ENCODE results near the gene TEAD1.
"Not testable (repeated sequence)": the region's sequence is repeated elsewhere in the genome, so short reads cannot be mapped to it uniquely, and the experiment has no call there.

Gene TEAD1

DNA sequence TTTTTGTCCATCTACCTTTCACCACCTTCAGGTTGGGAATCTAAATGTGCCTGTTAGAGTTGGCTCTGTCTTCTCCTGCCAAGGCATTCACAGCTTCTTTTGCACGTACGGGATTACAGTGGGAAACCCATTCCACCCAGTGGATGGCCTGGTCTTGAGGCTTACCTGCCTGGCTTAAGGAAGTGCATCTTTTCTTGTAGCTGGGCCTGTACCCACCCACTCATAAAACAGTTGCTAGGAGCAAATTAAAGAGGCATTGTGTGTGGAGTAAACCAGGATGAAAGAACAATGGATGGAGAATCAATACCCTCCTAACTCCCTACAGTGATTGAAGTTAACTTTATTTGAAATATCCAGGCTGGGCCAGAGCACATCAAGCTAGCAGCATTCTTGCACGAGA lies 71.6 kb downstream of the TEAD1 start:
- FAIRE-seq = no peak

DNA sequence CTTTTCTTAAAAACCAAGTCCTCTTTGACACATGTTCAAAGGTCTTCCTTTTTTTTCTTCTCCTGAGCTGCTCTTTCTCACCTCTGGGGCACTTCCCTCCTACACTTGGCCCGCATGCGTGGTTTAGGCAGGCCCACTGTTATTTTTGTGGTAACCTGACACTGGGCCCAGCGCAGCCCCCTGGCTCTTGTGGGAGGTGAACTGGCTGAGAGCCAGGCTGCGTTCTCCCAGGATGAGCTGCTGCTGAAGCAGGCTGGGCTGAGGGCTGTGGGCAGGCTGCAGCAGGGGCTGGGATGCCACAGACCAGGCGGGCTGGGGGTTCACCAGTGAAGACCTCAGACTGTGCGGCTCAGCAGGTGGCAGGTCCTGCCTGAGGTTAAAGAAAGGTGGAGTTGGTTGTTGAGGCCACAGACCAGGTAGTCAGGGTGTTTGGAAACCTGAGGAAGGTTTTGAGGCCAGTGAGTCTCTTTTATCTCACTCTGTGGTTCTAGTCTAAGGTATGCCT lies 72.4 kb downstream of the TEAD1 start:
- FAIRE-seq = no peak

DNA sequence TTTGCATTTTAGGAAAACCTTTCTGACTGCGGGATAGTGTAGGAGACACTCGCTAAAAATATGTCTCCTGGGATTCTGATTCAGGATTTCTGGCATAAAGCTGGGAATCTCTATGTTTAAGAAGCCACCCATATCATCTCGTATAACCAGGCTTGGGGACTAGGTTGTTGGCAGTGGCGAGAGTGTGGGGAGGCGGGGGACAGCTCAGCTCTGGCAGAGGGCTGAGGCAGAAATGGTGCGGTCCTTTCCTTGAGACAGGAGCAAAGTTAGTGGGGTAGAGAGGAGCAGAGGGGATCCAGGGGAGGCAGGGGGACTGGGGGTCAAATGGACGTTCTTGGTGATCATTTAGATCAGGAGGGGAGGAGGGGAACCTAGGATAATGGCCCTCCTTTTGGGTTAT lies 74.3 kb downstream of the TEAD1 start:
- FAIRE-seq = no peak

GRCh38 chr11:12749442-12749841 lies 75.2 kb downstream of the TEAD1 start:
- FAIRE-seq = no peak

DNA sequence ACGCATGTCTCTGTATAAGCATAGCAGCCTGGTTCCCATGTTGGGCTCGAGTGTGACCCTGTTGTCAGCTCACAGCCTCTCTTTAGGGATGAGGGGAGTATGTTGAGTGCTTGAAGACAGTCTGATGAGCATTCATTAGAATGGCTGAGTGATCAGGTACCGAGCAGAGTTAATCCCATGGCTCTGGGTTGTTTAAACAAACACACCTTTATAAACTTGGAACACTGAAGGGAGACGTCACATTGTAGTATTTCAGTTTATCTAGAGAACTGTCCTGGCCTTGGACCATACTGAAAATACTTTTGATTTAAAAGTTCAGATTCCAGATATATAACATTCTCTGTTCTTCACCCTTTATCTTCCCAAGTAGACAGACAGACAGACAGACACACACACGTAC lies 76.0 kb downstream of the TEAD1 start:
- FAIRE-seq = no peak

DNA sequence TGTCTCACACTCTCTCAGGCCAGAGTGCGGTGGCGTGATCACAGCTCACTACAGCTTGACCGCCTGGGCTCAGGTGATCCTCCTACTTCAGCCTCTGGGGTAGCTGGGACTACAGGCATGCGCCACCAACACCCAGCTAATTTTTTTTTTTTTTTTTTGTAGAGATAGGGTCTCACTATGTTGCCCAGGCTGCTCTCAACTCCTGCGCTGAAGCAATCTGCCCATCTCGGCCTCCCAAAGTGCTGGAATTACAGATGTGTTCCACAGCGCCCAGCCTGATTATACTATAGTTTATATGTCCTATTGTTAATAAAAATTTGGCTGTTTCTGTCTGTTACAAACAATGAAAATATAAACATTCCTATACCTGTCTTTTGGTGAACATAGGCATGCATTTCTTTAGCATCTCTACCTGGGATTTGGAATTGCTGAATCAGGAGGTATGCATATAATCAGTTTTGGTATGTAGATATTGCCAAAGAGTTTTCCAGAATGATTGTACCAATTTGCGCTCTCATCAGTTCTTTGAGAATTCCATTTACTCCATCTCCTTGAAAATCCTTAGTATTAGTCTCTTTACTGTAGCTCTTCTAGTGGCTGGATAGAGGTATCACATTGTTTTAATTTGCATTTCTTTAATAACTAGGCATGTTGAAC lies 78.8 kb downstream of the TEAD1 start:
- no peak for FAIRE-seq

DNA sequence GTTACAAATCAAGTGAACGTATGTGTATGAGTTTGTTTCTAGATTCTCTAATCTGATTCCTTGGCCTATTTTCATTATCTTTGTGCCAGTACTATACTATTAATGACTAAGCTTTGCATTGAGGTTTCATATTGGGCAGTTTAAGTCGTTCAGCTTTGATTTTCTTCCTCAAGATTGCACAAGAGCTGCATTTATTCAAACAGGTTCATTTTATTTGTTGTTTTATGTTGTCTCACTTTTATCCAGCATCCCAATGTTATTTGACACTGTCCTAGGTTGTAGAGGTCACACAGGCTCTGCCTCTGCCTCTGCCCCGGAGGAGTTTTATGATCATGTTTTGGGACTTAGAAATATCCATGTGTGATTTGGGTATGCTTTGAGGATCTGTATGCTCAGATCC lies 79.8 kb downstream of the TEAD1 start:
- FAIRE-seq = no peak

DNA sequence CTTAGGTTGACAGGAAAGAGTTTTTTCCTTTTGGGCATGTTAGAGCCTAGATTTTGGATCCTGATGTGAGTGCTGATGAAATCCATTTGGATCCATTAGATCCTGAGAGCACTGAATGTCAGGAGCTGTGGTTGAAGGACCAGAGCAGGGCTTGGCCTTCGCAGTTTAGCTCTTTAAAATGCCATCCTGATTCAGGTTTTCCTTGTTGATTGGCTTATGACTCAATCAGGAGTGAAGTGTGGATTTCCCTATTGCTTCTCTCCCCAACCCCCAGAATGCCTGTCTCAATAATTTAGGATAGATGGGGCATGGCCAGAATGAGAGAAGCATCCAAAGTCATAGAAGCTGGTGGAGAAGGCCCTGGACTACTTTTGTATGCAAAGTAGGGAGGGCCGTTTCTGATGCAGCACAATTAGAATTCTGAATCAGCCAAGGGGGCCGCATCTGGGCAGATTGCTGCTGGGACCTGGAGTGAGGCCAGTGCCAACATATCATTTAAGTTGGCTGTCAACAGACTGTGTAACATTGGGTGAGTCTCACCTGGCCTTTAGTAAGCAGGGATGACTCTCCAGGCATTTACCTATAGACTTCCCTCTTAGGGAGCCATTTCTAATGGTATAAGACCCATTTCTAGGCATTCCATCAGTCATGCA lies 80.5 kb downstream of the TEAD1 start:
- FAIRE-seq = no peak

- no peak for FAIRE-seq
Observed at GRCh38 chr11:12755510-12756453, 81.6 kb downstream of the TEAD1 start.

- no peak for FAIRE-seq
Observed at GRCh38 chr11:12756454-12756806, 82.2 kb downstream of the TEAD1 start.

DNA sequence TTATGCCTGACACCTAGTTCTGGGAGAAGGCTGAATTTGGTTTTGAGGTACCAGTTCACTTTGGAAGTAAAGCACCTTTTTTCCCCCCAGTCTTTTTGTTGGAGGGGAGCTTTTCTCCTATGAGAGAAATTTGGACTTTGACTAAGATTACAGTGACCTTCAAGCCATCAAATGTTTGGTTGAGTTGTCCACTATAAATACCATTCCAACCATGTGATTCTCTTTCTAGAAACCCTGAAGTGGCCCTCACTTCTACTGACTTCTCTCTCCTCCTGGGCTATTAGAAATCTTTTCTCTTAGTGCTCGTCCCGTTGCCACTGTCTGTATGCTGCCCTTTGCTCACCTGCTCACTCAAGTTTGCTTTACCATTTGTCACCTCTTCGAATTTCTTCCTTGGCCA lies 82.6 kb downstream of the TEAD1 start:
- no peak for FAIRE-seq

- no peak for FAIRE-seq
Observed at GRCh38 chr11:12757416-12757815, 83.2 kb downstream of the TEAD1 start.

DNA sequence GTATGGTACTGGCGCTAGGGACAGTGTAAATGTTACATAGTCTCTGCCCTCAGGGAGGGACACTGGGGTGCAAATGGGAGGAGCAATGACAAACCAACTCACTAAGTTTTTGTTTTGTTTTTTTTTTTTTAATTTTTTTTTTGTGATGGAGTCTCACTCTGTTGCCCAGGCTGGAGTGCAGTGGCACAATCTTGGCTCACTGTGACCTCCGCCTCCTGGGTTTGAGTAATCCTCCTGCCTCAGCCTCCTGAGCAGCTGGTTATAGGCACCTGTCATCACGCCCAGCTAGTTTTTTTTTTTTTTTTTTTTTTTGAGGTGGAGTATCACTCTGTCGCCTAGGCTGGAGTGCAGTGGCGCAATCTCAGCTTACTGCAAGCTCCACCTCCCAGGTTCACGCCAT lies 83.9 kb downstream of the TEAD1 start:
- FAIRE-seq = not testable (repeated sequence)

GRCh38 chr11:12761029-12761428 lies 86.8 kb downstream of the TEAD1 start:
- no peak for FAIRE-seq

GRCh38 chr11:12762278-12762677 lies 88.1 kb downstream of the TEAD1 start:
- FAIRE-seq = no peak

- no peak for FAIRE-seq
Observed at GRCh38 chr11:12762696-12763324, 88.6 kb downstream of the TEAD1 start.

DNA sequence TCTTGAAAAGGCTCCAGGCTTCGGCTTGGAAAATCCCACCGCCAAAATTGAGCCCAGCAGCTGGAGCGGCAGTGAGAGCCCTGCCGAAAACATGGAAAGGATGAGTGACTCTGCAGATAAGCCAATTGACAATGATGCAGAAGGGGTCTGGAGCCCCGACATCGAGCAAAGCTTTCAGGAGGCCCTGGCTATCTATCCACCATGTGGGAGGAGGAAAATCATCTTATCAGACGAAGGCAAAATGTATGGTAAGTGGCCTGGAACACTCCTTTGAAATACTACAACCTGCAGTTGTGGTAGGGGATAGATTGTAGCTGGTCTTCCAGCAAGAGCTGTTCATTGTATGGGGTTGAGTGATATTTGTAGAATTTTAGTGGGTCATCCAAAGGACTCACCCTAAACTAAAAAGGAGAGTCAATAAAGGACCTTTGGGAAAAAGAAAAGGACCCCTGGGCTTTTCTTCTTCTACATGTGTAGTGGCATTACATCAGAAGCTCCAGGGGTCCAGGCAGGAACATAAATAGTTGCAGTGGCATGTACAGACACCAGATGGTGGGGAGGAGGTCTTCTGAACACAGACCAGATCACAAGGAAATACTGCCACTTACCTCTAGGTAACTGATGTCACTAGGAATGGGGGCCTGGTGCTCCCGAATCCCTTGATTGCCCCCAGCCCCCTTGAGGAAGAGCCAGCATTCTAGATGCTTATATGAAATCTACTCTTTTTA lies 90.1 kb downstream of the TEAD1 start:
- FAIRE-seq = no peak

DNA sequence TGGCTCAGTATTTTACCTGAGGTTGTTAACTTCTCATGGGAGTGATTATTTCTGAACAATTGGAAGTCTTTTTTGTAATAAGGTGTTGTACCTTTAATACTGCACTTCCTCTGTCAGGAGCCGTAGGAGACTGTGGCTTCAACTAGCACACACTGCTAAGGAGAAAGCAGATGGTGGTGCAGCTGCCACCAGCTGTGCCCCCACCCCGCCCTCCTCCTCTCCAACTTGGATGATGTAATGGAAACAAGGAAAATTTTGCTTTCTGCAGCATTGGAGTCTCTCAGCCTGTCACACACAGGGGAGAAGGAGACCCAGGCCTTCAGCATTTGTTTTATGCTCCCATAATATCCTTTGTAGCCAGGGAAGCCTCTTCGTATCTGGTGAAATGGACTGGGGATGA lies 91.2 kb downstream of the TEAD1 start:
- no peak for FAIRE-seq

DNA sequence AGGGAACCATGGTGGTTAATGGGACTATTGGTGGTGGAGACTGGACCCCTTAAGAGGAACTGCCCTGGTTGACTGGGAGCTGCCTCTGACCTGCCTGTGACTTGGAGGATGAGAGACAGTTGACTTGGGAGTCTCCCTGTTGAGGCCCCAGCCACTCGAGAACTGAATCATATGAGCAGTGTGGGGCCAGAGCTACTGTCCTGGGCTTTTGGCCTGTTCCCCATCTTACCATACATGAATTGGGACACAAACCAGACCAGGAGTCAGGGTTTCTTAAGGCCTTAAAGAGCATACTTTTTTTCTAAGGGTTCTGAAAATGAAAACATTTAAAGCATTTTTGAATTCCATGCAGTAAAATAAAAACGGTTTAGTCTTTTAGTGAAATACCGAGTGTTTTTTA lies 92.8 kb downstream of the TEAD1 start:
- no peak for FAIRE-seq

GRCh38 chr11:12767577-12767976 lies 93.4 kb downstream of the TEAD1 start:
- no peak for FAIRE-seq

DNA sequence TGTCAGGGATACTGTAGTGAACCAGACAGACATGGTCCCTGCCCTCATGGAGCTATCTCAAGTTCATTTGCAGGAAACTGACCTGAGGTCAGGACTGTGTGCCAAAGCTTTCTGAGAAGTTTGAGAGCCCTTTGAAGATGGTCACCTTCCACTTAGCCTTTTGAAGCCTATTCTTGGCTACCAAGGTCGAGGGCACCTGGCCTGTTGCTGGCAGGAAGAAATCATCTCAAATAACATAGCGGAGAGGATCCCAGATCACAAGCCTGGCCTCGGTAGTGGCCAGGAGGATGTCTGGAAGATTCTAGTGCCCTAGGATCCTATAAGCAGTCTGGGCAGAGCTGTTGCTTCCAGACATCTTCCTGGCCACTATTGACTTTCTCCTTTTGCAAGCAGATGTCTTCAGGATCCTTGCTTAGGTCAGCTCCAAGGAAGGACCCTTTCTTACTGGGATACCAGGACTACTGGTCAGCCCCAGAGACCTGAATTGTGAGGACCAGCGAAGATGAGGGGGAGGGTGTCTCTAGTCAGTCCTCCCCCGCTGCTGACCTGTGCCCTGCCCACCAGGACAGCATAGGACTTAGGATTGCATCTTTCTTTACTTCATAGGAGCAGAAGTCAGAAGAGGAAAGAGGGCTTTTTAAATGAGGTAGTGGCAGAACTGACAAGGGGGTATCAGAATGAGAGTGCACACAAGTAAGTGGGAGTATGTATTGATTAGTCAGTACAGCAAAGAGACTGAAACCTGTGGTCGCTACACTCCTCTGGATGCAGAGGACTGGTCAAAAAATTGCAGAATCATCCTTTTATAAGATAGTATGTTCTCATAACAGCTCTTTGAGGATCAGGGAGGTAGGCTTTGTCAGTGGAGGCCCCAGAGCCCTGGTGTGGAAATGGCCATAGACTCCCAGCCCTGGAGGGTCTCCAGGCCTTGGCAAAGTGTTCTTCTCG lies 94.8 kb downstream of the TEAD1 start:
- no peak for FAIRE-seq
